Left renal cortex interstitium (tissue), 4 donors: Measurements from ENCODE around the gene SAMD4B. TPM values are rescaled to one million over a fixed set of nuclear protein-coding genes. Genes with fewer than 3 reads are reported as not detected.

ENCODE experiments used
- DNase-seq, 4 donors: peaks; one replicate each; pipeline ENCODE4 v3.0.0-alpha.2; 2013; ENCODE audit warnings: low read depth in 4 of 4, low spot score in 2 of 4, missing footprints in 1 of 4
- polyA plus RNA-seq, 4 donors: library from polyadenylated mRNA; unstranded; fragments of 120-200 nt; gene quantifications; one replicate each; pipeline ENCODE4 v1.2.1, GENCODE V29; 2013; ENCODE audit not compliant: insufficient read length in 4 of 4

Gene SAMD4B
- polyA plus RNA-seq, 4 donors = 86.6 to 165 (median 124) TPM

DNA sequence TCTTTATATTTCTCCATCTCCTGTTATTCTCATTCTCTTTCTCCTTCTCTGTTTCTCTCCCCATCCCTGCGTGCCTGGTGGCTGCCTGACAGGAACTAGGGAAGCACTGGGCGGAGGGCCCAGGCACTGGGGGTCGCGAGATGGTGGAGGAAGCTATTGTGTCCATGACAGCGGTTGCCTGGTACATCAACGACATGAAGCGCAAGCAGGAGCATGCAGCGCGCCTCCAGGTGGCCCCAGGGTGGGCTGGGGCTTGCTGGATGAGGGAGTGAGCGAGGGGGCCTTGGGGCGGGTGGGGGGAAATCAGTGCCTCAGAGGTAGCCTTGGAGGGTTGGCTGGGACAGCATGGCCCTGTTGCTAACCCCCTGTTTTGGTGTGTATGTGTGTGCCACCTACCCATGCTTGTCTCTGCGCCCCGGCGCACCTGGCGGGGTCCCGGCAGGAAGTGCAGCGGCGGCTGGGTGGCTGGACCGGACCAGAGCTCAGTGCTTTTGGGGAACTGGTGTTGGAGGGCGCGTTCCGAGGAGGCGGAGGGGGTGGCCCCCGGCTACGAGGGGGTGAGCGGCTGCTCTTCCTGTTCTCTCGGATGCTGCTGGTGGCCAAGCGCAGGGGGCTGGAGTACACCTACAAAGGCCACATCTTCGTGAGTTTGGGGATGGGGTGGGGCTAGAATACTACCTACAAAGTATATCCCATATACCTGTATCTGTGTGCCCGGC, 75.4 kb downstream of the SAMD4B start:
- no peak for DNase-seq

- no peak for DNase-seq
These were observed 76.8 kb downstream of the SAMD4B start for GRCh38 chr19:39419003-39419402.

DNA sequence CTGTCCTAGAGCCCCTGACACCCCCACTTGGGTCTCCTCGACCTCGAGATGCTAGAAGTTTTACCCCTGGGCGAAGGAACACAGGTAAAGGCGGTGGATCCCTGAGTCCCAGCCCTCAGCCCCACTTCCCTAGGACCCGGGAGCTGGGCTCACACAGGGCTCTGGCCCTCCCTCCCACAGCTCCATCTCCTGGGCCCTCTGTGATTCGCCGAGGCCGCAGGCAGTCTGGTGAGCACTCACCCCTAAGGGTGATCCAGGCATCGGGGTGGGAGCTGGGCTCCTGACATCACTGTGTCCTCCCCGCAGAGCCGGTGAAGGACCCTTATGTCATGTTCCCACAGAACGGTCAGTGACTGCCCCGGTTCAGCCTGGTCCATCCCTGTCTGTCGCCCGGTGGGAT, 78.5 kb downstream of the SAMD4B start:
- no peak for DNase-seq

GRCh38 chr19:39422020-39422419, 79.8 kb downstream of the SAMD4B start:
- DNase-seq = no peak

- DNase-seq = no peak
These were observed 81.3 kb downstream of the SAMD4B start for GRCh38 chr19:39423258-39424086.

DNA sequence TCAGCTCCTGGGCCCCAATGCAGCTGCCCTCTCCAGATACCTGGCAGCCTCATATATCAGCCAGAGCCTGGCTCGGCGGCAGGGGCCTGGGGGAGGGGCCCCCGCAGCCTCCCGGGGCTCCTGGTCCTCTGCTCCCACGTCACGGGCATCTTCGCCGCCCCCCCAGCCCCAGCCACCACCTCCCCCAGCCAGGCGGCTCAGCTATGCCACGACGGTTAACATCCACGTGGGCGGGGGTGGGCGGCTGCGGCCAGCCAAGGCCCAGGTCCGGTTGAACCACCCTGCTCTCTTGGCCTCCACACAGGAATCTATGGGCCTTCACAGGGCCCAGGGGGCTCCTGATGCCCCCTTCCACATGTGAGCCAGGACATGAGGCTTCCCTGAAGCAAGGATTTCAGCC, 82.7 kb downstream of the SAMD4B start:
- DNase-seq = no peak

DNA sequence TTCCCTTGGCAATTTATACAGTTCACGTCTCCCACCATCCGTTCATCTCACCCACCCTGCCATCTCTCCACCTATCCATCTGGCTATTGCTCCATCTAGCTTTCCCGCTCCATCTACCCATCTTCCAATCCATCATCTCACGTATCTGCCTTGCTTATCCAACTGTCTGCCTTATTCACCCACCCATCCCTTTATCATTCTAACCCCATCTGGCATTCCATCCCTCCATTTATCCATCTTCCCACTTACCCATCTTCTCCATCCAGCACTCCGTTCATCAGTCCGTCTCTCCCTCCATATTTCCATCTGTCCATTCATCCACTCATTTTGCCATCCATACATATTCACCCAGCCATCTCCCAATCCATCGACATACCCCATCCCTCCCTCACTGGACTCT, 83.5 kb downstream of the SAMD4B start:
- DNase-seq = no peak

- DNase-seq = no peak
These were observed 83.9 kb downstream of the SAMD4B start for GRCh38 chr19:39426170-39426569.

DNA sequence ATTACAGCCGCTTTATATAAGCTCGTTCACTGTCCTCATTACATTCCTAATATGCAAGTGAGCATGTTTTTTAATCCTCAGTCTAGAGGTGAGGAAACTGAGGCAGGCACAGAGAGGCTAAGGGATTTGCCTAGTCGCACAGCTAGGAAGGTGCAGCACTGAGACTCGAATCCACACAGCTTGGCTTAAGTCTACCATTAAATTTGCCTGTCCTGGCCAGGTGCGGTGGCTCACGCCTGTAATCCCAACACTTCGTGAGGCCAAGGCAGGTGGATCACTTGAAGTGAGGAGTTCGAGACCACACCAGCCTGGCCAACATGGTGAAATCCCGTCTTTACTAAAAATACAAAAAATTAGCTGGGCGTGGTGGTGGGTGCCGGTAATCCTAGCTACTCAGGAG, 85.5 kb downstream of the SAMD4B start:
- no peak for DNase-seq

DNA sequence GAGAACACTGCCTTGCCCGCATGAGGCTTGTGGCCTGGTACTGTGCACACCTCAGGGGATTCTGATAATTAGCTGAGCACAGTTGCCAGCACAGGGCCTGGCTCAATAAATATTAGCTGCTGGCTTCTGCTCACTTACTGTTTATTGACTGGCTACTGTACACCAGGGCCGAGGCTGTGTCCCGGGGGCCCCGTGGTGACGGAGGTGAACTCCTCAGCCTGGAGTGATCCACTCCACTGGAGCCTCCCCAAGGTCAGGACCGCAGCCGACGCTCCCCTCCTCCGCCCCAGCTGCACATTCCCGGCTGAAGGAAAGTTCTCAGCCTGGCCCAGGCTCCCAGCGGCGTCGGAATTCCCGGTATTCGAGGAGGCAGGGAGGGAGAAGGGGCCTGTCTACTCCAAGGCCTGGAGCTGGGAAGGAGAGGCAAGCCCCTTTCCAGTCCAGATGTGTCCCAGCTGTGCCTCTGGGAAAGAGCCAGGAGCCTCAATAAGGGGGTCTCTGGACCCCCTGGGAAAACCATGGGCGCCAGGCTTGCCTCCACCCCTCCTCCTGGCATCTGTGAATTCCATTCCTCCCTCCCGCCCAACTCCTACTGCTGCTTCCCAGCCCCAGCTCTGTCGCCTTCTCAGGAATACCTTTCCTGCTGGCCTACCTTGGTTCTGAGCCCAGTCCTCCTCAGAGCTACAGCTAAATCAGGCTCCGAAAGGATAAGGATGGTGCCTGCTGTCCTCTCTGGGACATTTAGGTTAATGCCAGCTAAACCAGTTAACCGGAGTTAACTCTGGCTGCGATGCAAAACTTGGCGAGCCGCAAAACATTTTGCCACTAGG, 86.3 kb downstream of the SAMD4B start:
- peak in 2 of 4 donors; percentile 74 to 87 for DNase-seq

DNA sequence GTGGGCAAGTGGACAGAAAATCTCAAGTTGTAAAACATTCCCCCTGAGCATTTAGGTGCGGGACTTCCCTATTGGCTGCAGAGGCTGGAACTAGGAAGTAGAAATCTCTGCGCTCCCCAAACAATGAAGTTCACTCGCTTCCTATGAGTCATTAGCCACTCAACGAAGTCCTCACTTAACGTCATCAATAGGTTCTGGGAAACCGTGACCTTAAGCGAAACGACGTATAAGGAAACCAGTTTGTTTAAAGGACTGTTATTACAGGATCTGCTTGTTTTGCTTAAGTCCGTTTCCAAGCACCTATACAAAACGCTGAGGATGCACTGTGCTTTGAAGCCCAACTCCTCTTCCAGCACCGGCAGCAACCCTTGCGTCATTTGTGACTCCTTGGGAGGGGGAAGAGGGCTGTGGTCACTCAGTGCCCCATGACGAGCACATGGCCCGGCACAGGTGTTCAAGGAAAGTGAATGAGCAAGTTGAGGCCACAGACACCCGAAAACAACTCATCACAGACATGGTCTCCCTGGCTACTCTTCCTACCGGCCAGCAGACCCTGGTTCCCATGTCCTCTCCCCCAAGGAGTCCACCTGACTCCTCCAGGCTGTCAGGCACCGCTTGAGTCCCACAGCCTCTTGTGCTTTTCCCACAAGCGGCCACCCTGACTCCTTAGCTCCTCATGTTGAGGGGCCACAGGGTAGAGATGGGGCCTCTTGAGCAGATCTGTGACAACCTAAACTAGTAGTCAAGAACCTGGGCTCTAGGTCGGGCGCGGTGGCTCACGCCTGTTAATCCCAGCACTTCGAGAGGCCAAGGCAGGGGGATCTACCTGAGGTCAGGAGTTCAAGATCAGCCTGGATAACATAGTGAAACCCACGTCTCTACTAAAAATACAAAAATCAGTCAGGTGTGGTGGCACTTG, 88.7 kb downstream of the SAMD4B start:
- no peak for DNase-seq

DNA sequence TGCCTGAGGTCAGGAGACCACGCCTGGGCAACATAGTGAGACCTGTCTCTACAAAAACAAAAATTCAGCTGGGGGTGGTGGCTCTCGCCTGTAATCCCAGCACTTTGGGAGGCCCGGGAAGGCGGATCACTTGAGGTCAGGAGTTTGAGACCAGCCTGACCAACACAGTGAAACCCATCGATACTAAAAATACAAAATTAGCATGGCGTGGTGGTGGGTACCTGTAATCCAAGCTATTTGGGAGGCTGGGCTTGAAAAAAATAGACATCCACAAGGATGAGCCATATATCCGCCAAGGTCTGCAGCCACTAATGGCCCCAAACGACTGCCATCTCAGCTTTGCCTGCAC, 90.4 kb downstream of the SAMD4B start:
- DNase-seq = no peak

DNA sequence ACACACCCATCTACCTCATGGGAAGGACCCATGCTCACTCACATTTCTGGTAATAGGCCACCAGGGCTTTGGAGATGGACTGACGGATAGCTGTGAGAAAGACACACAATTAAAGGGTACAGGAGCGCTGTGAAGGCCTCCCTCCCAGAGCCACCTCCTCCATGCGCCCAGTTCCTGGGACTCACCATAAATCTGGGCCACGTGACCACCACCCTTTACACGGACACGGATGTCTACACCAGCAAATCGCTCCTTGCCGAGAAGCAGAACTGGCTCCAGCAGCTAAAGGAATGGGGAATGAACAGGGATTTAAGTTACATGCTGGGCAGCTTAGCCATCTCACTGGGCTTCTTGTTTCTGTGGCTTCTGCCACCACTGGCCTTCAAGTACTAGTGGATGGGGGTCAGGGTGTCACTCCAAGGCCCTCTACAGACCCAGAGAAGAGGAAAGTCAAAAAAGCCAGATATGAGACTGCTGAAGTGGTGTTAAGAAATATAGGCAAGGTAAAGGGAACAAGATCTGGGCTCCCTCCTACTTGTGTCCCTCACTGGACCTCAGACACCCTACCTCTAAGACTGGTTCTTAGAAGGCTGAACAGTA, 91.4 kb downstream of the SAMD4B start:
- no peak for DNase-seq

DNA sequence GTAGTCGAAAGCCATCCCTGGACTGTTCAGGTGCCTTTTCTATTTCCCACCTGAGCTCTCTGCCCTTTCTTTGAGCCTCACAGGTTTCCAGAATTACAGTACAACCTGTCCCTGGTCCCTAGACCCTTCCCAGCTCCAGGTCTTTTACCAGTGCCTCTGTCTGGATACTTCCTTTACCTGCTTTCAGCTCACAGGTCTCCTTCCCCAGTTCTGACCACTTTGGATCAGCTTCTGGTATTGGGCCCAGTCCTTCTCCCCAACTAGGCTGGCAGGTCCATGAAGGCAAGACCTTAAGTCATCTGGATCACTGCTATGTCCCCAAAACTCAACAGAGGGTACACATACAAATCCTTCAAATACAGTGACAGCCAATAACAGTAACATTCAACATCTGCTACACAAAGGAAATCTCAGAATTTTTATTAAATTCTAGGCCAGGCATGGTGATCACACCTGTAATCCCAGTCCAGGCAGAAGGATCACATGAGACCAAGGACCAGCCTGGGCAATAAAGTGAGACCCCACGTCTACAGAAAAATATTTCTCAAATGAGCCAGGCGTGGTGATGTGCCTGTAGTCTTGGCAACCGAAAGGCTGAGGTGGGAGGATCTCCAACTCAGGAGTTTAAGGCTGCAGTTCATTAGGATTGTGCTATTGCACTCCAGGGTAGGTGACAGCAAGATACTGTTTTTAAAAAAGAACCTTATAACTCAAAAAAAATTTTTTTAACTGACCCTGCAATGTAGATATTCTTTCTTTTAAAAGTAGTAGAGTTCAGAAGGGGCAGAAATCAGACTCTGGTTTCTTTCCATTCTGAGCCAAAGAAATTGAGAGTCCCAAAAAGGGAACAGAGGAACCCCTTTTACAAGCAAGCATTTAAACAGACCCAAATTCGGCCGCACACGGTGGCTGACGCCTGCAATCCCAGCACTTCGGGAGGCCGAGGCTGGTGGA, 92.2 kb downstream of the SAMD4B start:
- DNase-seq = no peak

Other genes starting within 250 kb of the SAMD4B start
- gene PAK4, start 216.6 kb upstream of the SAMD4B start, polyA plus RNA-seq = 10 to 100 TPM; 42.6 to 80.8 (median 71.0) TPM
- 1 to 10 TPM in 3 of 4 donors, under 1 TPM in 1; 0.99 to 4.0 (median 1.4) TPM for gene NCCRP1, start 145.5 kb upstream of the SAMD4B start, polyA plus RNA-seq
- not detected for gene SYCN, start 138.2 kb upstream of the SAMD4B start, polyA plus RNA-seq
- gene IFNL3, start 97.4 kb upstream of the SAMD4B start, polyA plus RNA-seq = not detected
- gene IFNL4, start 93.6 kb upstream of the SAMD4B start, polyA plus RNA-seq = under 1 TPM in 1 of 4 donors, not detected in 3; 0.09 TPM
- gene IFNL2, start 74.0 kb upstream of the SAMD4B start, polyA plus RNA-seq = not detected
- gene IFNL1, start 46.0 kb upstream of the SAMD4B start, polyA plus RNA-seq = not detected
- gene LRFN1, start 21.6 kb upstream of the SAMD4B start, polyA plus RNA-seq = 1 to 10 TPM in 3 of 4 donors, under 1 TPM in 1; 0.75 to 2.9 (median 2.1) TPM
- 10 to 100 TPM; 20.4 to 29.0 (median 25.2) TPM for gene GMFG, start 6.4 kb upstream of the SAMD4B start, polyA plus RNA-seq
- 10 to 100 TPM; 65.6 to 74.3 (median 68.5) TPM for gene PAF1, start 48.7 kb downstream of the SAMD4B start, polyA plus RNA-seq
- gene MED29, start 49.0 kb downstream of the SAMD4B start, polyA plus RNA-seq = 10 to 100 TPM; 38.4 to 44.9 (median 40.8) TPM
- 10 to 100 TPM; 18.0 to 77.6 (median 30.0) TPM for gene ZFP36, start 64.4 kb downstream of the SAMD4B start, polyA plus RNA-seq
- 100 to 1,000 TPM in 2 of 4 donors, 10 to 100 TPM in 2; 56.7 to 139 (median 101) TPM for gene PLEKHG2, start 70.2 kb downstream of the SAMD4B start, polyA plus RNA-seq
- gene RPS16, start 93.5 kb downstream of the SAMD4B start, polyA plus RNA-seq = 1,000 to 10,000 TPM; 1,223 to 1,602 (median 1,296) TPM
- gene SUPT5H, start 103.2 kb downstream of the SAMD4B start, polyA plus RNA-seq = 100 to 1,000 TPM; 107 to 161 (median 145) TPM
- gene TIMM50, start 138.4 kb downstream of the SAMD4B start, polyA plus RNA-seq = 10 to 100 TPM; 71.6 to 96.3 (median 87.8) TPM
- gene DLL3, start 156.5 kb downstream of the SAMD4B start, polyA plus RNA-seq = under 1 TPM; 0.51 to 0.87 (median 0.67) TPM
- 10 to 100 TPM in 1 of 4 donors, 1 to 10 TPM in 3; 5.0 to 10.1 (median 7.4) TPM for gene SELENOV, start 172.7 kb downstream of the SAMD4B start, polyA plus RNA-seq
- gene EID2B, start 190.4 kb downstream of the SAMD4B start, polyA plus RNA-seq = 1 to 10 TPM; 3.8 to 6.0 (median 5.1) TPM
- 10 to 100 TPM; 17.7 to 23.1 (median 20.9) TPM for gene EID2, start 197.7 kb downstream of the SAMD4B start, polyA plus RNA-seq